Measurements from ENCODE around the gene MAGI2.
"Not testable (repeated sequence)": the region's sequence is repeated elsewhere in the genome, so short reads cannot be mapped to it uniquely, and the experiment has no call there.

MAGI2 gene

DNA sequence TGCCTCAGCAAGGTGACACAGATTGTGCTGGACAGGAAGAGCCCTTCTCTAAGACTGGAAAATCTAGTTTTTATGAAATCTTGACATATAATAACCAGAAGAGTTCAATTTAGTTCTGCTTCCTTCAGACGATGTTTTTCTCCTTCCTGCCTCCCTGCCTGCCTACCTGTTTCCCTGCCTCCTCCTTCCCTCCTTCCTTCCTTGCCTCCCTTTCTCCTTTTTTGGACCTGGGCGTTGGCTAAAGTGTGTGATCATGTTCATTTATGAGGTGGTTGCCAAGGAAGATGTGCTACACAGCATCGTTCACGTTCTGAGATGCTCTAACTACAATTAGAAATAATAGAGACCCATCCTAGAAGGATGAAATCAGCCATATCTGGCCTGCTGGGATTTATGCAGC is 1430.3 kb downstream of the MAGI2 start:
- no peak for DNase-seq (ENCODE audit: extremely low spot score, insufficient read length, low read depth)
- FAIRE-seq = no peak

DNA sequence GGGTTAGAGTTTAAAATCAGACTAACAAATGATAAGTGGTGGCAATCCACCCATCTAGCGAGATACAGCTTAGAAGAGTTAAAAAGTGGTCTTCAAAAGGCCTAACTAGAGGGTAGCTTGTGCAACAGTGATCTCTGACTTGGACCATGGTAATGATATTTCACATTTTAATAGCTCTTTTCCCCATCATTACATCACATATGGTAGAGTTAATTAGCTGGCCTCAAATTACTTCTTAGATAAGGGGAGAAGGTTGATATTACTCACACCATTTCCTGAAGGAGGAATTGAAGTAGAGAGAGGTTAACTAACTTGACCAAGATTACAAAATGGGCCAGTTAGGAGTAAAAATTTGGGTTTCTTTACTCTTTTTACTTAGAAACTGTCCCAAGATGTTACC is 1431.3 kb downstream of the MAGI2 start:
- no peak for DNase-seq (ENCODE audit: extremely low spot score, insufficient read length, low read depth)
- no peak for FAIRE-seq

GRCh38 chr7:78020874-78021249 is 1432.6 kb downstream of the MAGI2 start:
- no peak for FAIRE-seq
- no peak for DNase-seq (ENCODE audit: extremely low spot score, insufficient read length, low read depth)

DNA sequence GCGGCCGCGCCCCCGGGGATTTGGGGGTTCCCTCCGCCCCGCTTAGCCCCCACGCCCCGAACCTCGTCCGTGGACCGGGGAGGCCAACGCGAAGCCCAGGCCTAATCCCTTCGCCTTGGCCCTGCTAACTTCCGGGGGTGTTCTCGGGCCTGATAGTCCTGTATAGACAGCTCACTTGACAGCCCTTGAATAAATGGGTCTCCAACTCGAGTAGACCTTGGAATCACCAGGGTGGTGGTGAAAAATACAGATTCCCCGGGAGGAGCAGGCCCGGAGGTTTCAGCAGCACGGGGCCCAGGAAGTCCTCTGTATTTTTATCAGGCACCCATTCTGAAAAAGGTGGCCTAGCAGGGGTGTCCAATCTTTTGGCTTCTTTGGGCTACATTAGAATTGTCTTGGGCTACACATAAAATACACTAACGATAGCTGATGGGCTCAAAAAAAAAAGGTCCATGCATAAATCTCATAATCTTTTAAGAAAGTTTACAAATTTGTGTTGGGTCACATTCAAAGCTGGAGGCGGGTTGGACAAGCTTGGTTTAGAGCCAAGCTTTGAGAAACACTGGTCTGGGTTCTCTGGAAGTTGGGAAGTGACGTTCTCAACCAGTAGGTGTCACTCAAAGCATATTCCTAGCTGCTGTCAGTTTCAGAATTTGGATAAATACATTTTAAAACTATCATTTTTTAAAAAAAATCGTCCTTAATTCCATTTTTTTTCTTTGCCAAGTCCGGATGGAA is 1433.2 kb downstream of the MAGI2 start:
- DNase-seq (ENCODE audit: extremely low spot score, insufficient read length, low read depth) = peak; percentile 32
- peak; percentile 57 for FAIRE-seq

DNA sequence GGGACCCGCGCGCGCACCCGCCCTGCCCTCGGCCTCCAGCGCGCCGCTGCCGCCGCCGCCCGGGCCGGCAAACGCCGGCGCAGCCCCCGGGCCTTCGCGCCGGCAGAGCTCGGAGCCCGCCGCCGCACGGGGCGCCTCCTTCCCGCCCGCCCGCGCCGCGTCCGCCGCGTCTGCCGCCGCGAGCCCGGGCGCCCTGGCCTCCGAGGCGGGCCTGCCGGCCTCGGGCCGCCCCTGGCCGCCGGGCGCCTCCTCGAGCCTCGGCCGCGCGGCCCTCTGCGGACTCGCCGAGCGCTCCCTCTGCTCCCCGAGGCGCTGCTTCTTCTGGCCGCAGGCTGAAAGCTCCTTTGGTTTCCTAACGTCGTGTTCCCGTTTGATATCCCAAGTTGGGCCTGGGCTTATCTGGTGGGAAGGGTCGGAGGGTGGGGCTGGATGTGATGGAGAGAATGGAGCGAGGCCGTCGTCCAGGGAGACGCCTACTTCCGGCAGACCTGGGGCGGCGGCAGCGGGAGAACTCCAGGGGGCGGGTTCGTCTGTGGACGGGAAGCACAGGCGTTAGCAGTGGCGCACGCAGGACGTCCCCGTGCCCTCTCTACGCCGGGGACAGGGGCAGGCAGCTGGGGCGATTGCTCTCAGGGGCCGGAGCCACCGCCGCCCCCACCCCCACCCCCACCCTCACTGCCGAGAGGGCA is 1433.9 kb downstream of the MAGI2 start:
- DNase-seq (ENCODE audit: extremely low spot score, insufficient read length, low read depth) (peak; percentile 55), FAIRE-seq (peak; percentile 33)

DNA sequence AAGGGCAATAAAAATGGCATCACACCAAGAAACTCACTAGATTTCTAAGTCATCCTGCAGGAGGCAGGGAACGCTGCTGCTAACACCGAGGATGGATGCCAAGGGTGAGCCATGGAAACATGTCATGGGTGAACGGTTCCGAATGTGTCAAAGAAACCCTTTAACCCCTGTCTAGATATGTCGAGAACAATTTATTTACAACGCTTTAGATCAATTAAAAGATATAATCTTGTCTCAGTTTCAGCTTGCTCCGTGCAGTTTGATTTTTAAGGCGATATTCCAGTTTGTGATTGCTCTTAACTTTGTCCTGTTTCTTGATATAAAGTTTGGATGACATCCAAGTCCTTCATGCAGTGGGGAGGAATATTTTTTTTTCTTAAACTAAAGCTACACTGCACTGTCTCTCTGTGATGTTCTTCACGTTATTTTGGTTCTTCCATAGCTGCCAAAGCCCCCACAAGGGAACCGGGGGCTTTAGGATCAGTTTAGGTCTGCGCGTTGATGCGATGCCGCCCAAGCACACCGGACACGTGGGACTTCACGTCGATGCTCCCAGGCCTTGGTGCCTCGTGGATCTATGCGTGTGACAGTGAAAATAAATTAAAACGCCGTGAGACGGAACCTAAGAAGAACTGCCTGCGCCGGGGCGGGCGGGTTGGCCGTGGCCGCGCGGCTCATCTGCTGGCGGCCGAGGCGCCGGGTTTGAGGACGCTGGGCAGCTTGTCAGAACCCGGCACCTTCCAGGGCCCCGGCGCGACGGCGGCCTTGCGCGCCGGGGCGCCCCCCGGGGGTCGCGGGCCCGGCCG is 1434.6 kb downstream of the MAGI2 start:
- FAIRE-seq (no peak), DNase-seq (ENCODE audit: extremely low spot score, insufficient read length, low read depth) (peak; percentile 0)

GRCh38 chr7:78017591-78018100 is 1435.8 kb downstream of the MAGI2 start:
- no peak for FAIRE-seq

DNA sequence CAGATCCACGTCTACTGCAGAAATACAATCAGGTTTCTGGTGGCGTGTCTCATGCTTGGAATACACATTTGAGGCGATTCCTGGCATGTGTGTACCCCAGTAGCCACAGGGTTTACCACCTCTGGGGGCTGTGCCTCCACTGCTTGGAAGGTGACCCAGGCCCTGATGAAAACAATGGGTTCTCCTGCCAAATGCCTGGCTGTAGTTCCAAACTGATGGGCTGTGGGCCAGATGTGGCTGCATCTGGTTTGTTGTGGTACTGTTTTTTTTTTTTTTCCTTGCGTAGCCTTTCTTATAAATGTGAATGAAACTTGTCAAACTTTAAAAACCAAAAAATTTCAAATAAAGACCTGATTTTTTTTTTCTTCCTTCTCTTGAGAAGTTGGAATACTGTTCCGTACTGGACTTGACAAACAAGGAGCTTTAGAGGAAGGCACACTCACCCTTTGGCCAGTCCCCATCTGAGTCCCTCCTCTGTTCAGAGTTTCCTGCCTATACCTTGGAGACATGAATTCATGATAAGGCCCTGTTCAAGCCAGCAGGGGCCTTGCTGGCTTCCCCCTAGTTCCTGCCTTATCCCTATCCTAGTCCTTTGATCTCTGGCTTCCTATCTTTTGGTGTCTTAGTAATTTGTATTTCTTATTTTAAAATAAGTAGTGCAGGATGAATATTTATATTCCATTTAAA is 1437.8 kb downstream of the MAGI2 start:
- FAIRE-seq = no peak
- DNase-seq (ENCODE audit: extremely low spot score, insufficient read length, low read depth) = no peak

More at GRCh38 chr7:78017591-78018100, 1435.8 kb downstream of the MAGI2 start:
- DNase-seq (ENCODE audit: extremely low spot score, insufficient read length, low read depth) = no peak

GRCh38 chr7:78014401-78014800 is 1439.1 kb downstream of the MAGI2 start:
- DNase-seq (ENCODE audit: extremely low spot score, insufficient read length, low read depth) = no peak
- no peak for FAIRE-seq

GRCh38 chr7:78013386-78013785 is 1440.1 kb downstream of the MAGI2 start:
- FAIRE-seq (no peak), DNase-seq (ENCODE audit: extremely low spot score, insufficient read length, low read depth) (no peak)

DNA sequence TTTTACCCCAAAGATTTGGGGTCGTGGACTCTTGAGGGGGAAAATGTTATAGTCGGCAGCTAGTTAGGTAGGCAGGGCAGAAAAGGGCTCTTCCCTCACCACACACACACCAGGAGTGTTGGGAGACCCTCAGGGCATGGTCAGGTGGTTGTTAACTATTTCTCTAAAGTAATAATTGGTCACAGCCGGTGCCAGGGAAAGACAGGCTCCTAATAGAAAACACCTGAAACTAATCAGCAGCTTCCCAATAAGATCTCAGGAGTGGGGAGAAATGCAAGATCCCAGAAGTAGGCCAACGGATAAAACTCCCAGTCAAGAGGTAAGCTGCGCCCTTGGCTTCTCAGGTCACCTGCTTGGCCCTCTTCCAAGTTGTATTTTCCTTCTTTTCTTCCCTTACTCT is 1441.8 kb downstream of the MAGI2 start:
- FAIRE-seq (no peak), DNase-seq (ENCODE audit: extremely low spot score, insufficient read length, low read depth) (no peak)

DNA sequence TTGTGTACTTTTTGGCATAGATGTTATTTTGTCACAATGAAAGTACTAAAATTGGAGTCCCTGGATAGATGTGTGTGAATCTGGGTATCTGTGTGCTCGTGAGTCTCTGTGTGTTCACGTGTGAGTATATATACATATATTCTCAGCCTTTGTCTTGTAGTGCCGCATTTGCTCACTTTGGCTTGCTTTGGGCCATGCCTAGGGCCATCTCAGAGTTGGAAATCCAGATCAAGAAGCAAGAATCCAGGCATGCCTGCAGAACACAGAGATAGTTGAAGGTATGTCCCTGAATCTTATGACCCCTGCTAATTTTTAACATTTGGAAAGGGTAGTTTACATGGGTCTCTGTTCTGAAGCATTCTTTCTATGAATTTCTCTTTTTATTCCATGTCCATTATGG is 1446.2 kb downstream of the MAGI2 start:
- FAIRE-seq (no peak), DNase-seq (ENCODE audit: extremely low spot score, insufficient read length, low read depth) (no peak)

DNA sequence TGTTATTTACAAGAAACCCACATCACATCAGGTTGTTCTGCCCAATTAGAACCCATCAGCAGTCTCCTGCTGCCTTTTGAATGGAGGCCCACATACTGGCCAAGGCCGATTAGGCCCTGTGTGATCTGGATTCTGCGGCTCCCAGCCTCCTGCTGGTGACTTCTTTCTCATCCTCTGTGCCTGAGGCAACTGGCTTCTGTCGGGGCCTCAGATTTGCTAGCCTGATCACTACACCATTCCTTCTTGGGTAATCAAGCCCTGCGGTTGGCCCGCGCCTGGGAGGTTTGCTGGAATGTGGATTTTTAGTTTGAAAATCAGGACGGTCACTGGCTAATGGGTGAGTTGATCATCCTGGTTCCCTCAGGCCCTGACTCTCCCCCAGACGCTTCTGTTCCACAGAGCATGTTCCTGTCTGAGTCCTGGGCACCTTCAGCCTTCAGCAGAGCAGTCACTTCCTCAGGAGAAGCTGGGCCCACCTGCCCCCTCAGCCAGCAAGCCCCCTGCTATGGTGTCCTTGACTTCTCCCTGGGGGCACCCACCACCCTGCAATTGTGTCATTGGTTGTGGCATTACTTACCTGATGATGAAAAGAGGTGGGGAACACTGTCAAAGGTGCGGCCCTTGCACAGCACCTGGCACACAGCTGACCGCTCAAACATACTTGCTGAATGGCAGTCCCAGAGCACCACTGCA is 1447.3 kb downstream of the MAGI2 start:
- FAIRE-seq (no peak), DNase-seq (ENCODE audit: extremely low spot score, insufficient read length, low read depth) (no peak)

GRCh38 chr7:78002715-78003114 is 1450.8 kb downstream of the MAGI2 start:
- no peak for DNase-seq (ENCODE audit: extremely low spot score, insufficient read length, low read depth)
- FAIRE-seq = no peak

DNA sequence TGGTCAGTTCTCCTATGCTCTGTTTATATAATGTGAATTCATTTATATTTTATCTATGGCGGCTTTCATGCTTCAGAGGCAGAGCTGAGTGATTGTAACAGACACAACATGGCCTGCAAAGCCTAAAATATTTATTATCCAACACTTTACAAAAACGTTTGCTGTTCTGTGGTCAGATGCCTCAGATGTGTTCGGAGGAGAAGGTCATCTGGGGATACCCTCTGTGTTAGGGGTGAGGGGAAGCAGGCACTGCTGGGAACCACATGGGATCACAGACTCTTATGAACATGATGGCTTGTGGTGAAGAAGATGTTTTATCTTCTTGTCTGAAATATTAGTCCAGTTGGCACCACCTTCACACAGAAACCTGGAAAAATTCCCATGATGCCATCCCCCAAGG is 1451.4 kb downstream of the MAGI2 start:
- no peak for FAIRE-seq

DNA sequence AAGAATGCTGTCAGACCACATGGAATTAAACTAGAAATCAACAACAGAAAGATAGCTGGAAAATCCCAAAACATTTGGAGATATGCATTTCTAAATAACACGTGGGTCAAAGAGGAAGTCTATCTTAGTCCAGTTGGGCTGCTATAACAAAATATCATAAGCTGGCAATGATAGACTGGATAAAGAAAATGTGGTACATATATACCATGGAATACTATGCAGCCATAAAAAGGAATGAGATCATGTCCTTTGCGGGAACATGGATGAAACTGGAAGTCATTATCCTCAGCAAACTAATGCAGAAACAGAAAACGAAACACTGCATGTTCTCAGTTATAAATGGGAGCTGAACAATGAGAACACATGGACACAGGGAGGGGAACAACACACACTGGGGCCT is 1454.3 kb downstream of the MAGI2 start:
- not testable (repeated sequence) for FAIRE-seq; DNase-seq (ENCODE audit: extremely low spot score, insufficient read length, low read depth)

More for the DNA sequence above, 1451.4 kb downstream of the MAGI2 start:
- DNase-seq (ENCODE audit: extremely low spot score, insufficient read length, low read depth) = no peak

GRCh38 chr7:77995717-77996116 is 1457.8 kb downstream of the MAGI2 start:
- DNase-seq (ENCODE audit: extremely low spot score, insufficient read length, low read depth) = no peak
- FAIRE-seq = no peak

DNA sequence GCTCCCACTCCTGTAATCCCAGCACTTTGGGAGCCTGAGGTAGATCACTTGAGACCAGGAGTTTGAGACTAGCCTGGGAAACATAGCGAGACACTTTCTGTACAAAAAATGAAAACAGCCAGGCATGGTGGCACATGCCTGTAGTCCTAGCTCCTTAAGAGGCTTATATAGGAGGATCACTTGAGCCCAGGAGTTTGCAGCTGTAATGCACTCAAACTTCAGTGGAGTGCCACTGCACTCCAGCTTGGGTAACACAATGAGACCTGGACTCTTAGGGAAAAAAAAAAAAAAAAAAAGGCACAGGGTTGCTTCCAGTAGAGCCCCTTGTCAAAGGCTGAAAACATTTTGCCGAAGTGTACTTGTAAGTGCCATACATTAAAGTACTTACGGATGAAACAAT is 1459.6 kb downstream of the MAGI2 start:
- no peak for FAIRE-seq
- DNase-seq (ENCODE audit: extremely low spot score, insufficient read length, low read depth) = no peak

- no peak for DNase-seq (ENCODE audit: extremely low spot score, insufficient read length, low read depth)
- no peak for FAIRE-seq
Measured at GRCh38 chr7:77991656-77992055, 1461.8 kb downstream of the MAGI2 start.

Measured in GM18507 (cell line).